Measurements from ENCODE around the gene C1QTNF12.
A peak's percentile ranks its signal among the peaks of the same experiment; 100 is the strongest.

DNA sequence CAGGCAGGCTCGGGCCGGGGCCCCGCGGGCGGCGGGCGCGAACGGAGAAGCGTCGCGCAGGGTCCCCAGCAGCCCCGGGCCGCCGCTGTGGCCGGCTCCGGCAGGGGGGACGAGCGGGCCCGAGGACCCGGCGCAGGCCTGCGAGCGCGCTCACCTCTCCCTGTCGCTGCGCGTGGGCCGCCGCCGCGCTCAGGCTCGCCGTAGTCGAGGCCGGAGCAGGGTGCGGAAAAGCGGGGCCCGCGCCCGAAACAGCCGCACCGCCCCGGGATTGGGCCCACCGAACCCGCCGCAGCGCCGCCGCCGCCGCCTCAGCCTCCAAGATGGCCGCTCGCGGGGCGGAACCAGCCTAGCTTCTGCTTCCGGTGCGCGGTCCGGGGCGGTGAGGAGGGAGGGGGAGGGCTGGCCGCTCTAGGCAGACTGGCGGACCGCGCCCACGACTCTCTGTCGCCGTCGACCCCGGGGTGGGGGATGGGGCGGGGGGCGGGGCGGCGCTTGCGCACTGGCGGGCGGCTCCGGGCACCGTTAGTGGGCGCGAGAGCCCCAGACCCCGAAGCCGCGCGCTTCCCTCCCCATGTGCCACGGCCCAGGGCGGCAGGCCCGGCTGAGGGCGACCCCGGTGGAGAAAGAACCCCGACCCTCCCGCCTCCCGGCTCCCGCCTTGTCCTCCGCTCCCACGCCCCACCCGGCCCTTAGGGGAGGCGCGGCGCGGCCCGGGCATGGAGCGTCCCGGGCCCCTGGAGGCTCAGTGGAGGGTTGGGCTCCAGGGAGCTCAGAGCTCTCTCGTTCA is 27.2 kb upstream of the C1QTNF12 start, which contains the start of gene UBE2J2:
- TF ChIP-seq, protein P1, sequence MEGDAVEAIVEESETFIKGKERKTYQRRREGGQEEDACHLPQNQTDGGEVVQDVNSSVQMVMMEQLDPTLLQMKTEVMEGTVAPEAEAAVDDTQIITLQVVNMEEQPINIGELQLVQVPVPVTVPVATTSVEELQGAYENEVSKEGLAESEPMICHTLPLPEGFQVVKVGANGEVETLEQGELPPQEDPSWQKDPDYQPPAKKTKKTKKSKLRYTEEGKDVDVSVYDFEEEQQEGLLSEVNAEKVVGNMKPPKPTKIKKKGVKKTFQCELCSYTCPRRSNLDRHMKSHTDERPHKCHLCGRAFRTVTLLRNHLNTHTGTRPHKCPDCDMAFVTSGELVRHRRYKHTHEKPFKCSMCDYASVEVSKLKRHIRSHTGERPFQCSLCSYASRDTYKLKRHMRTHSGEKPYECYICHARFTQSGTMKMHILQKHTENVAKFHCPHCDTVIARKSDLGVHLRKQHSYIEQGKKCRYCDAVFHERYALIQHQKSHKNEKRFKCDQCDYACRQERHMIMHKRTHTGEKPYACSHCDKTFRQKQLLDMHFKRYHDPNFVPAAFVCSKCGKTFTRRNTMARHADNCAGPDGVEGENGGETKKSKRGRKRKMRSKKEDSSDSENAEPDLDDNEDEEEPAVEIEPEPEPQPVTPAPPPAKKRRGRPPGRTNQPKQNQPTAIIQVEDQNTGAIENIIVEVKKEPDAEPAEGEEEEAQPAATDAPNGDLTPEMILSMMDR (IDR thresholded peaks at IDR 0.05): peak in 3 of 4 experiments; percentile 8 to 28 (median 20)
- TF ChIP-seq POLR2A (IDR thresholded peaks at IDR 0.05): peak in 1 of 2 donors; percentile 78
